Measurements from ENCODE around the gene CORO1A. TPM values are rescaled to one million over a fixed set of nuclear protein-coding genes. Genes with fewer than 3 reads are reported as not detected.

Gene CORO1A
- 10 to 100 TPM; 14.8 to 32.0 TPM for total RNA-seq
- long read RNA-seq, transcript CORO1A-201 (11 exons, 1,803 nt), result major isoform, 11 of 12 reads
- long read RNA-seq, partial matches to known transcripts, result 0 of 12 reads
- long read RNA-seq, other reads (novel, unspliced or antisense), result 1 of 12 reads

DNA sequence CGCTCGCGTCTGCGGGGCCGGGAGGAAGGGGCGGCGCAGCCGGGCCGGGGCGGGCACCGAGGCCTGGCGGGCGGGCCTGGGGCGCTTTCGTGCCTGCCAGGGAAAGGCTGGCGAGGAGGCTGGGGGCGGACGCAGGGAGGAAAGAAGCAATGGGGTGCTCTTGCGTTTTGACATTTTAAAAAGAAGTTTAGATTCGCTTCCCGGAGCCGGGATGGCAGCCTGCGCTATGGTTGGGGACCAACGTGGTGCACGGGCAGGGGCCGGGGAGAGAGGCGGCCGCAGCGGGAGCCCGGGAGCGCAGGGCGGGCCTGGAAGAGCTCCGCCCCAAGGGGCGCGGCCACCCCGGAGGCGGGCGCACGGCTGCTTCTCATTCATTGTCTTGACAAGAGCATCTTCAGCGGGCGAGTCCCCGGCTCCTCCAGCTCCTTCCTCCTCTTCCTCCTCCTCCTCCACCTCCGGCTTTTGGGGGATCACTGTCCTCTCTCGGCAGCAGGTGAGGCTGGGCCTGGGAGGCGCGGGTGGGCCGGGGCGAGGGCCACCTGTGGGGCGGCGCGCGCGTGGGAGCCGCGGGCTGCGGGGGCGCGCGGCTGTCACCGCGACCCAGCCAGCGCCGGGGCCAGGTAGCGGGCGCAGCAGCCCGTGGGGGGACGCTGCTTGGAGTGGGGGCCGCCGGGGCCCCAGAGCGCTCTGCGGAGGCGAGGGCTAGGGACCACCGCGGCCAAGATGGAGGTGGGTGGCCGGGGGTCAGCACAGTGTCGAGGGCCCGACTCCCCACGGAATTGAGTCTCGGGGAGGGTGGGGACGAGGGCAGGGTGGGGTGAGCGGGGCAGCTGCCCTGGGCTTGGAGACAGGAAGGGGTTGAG is at the start of gene CORO1A:
TSS of gene CORO1A (plus strand) at position 370 of the 863 bp plus-strand sequence. CDS start 1,608 bp downstream, outside the sequence.
- ATAC-seq (peak; percentile 81 to 90), DNase-seq (peak; percentile 86)
- intact Hi-C loops (cut with DNase I), result no loop called here

DNA sequence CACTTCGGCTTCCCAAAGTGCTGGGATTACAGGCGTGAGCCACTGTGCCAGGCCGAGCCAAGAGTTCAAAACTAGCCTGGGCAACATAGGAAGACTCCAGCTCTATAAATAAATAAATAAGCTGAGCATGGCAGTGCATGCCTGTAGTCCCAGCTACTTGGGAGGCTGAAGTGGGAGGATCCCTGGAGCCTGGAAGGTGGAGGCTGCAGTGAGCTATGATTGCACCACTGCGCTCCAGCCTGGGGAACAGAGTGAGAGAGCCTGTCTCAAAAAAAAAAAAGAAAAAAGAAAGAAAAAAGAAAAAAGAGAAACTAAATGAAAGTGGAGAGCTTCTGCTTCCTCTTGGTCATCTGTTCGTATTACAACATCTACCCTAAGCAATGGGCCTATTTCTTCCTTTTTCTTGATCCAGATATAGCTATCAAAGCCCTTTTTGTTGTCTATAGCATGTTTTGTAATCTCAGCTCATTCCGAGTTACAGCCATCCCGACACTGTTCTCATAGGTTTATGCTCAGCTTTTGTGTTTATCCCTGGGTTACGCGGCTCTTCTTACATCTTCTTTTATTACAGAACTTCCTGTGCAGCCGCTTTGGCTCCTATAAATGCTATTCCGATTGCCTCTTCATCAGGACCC is 46.3 kb upstream of the CORO1A start:
- ATAC-seq (peak; percentile 30 to 59), DNase-seq (no peak)
- intact Hi-C loops (cut with DNase I), result no loop called here

DNA sequence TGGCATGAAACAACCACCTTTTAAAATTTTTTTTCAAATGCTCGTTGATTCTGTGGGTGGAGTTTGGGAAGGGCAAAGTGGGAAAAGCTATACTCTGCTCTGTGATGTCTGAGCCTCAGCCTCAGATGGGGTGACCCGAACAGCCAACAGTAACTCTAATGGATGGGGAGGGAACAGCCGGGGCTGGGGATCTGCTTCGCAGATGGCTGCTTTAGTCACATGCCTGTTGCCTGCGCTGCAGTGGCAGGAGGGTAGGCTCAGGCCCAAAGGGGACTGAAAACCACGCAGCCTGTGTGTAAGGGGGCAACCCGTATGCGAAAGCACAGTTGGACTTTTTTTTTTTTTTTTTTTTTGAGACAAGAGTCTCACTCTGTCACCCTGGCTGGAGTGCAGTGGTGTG is 45.5 kb upstream of the CORO1A start:
- DNase-seq, result no peak
- intact Hi-C loops (cut with DNase I), result no loop called here
- no peak for ATAC-seq

DNA sequence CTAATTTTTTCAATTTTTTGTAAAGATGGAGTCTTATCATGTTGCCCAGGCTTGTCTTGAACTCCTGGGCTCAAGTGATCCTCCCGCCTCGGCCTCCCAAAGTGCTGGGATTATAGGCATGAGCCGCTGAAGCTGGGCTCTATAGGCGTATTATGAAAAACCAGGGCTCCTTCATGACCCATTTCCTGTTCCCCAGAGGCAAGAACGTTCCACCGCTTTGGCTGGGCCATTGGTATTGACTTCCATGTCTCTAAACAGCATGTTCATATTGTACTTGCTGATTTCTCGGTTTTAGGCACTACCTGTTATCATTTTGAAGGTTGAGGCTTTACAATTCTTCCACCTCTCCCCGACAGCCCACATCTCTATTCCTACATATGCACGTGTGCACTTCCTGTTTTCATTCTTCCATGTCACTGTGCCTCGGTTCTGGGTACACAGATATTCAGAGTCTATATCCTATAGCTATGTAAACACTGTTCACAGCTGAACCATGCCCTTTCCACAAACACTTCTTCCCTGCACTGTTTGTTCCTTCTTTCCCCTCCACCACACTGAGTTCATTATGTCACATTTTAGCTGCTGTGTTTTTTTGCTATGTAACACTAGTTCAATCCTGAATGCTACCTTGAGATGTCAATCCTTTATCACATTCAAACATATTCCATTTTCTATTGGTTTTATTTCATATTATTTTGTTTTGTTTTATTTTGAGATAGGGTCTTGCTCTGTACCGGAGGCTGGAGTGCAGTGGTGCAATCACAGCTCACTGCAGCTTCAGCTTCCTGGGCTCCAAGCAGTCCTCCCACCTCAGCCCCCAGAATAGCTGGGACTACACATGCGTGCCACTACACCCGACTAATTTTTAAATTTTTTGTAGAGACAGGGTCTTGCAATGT is 43.6 kb upstream of the CORO1A start:
- intact Hi-C loops (cut with DNase I), result no loop called here
- DNase-seq, result no peak

DNA sequence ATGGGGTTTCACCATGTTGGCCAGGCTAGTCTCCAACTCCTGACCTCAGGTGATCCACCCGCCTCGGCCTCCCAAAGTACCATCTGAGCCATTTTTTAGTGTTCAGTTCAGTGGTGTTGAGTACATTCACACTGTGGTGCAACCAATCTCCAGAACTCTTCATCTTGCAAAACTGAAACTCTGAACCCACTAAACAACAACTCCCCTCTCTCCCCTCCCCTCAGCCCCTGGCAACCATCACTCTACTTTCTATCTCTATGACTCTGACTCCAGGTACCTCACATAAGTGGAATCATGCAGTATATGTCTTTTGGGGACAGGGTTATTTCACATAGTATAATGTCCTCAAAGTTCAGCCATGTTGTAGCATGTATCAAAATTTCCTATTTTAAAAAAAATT is 41.7 kb upstream of the CORO1A start:
- no peak for DNase-seq
- ATAC-seq, result no peak
- intact Hi-C loops (cut with DNase I), result no loop called here

More for the DNA sequence above, 43.6 kb upstream of the CORO1A start:
- ATAC-seq, result no peak

DNA sequence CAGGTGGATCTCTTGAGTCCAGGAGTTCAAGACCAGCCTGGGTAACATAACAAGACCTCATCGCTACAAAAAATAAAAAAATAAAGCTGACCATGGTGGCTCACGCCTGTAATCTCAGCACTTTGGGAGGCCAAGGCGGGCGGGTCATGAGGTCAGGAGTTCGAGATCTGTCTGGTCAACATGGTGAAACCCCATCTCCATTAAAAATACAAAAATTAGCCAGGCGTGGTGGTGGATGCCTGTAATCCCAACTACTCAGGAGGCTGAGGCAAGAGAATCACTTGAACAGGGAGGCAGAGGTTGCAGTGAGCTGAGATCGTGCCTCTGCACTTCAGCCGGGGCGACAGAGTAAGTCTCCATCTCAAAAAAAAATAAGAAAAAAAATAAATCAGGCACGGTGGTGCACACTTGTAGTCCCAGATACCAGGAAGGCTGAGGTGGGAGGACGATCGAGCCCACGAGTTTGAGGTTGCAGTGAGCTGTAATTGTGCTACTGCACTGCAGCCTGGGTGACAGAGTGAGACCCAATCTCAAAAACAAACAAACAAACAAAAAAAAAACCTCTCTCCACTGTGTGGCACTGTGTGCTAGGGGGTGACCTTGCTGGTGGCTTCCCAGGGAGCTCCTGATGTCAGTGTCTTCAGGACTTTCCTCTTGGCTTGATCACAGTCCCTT is 40.6 kb upstream of the CORO1A start:
- ATAC-seq (no peak), DNase-seq (no peak)
- intact Hi-C loops (cut with DNase I), result no loop called here

DNA sequence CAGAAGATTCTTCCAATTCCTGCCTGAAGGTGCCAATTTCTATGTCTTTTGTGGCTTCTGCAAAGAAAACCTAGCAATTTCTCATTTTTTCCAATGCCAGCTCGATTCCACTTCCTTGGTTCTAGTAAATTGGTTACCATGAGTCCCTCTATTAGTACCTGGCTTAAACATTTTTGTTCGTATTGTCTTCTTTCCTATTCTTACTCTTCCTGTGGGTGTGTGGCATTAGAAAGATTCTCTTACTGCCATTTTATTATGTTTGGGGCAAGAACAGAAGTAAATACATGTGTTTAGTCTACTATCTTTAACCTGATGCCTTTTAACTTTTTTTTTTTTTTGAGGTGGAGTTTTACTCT is 40.1 kb upstream of the CORO1A start:
- ATAC-seq (no peak), DNase-seq (no peak)

DNA sequence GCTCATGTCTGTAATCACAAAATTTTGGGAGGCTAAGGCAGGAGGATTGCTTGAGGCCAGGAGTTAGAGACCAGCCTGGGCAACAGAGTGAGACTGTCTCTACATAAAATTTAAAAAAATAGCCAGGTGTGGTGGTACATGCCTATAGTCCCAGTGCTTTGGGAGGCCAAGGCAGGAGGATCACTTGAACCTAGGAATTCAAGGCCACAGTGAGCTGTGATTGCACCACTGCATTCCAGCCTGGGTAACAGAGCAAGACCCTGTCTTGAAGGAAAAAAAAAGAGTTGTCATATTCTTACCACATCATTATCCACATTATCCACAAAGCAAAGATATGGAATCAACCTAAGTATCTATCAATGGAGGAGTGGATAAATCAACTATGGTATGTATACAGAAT is 39.4 kb upstream of the CORO1A start:
- no peak for ATAC-seq
- no peak for DNase-seq
- intact Hi-C loops (cut with DNase I), result no loop called here

More for the DNA sequence above, 40.1 kb upstream of the CORO1A start:
- intact Hi-C loops (cut with DNase I), result no loop called here

DNA sequence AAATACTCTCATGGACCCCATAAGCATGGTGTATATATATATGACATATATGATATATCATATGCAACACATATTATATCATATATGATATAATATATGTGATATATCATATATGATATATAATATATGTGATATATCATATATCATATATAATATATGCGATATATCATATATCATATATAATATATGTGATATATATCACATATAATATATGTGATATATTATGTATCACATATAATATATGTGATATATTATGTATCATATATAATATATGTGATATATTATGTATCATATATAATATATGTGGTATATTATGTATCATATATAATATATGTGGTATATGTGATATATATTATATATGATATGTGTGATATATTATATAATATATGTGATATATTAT is 38.5 kb upstream of the CORO1A start:
- intact Hi-C loops (cut with DNase I), result no loop called here
- ATAC-seq (no peak), DNase-seq (no peak)

DNA sequence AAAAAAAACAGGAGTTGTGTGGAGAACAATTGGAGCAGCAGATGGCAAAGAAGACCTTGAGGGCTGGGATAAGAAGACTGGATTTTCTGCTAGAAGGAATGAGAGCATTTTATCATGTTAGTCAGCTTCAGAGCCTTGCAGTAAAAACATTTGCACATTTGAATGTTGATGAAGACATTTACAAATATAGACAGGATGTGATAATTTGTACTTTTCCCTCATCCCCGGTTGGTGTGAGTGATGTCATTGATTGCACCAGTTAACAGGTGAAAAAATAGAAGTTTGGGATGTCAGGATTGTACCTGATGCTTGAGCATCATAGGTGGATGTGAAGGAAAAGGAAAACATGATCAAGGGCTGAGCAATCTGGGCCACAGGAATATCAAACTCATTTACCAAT is 37.7 kb upstream of the CORO1A start:
- intact Hi-C loops (cut with DNase I), result no loop called here
- DNase-seq (no peak), ATAC-seq (no peak)

DNA sequence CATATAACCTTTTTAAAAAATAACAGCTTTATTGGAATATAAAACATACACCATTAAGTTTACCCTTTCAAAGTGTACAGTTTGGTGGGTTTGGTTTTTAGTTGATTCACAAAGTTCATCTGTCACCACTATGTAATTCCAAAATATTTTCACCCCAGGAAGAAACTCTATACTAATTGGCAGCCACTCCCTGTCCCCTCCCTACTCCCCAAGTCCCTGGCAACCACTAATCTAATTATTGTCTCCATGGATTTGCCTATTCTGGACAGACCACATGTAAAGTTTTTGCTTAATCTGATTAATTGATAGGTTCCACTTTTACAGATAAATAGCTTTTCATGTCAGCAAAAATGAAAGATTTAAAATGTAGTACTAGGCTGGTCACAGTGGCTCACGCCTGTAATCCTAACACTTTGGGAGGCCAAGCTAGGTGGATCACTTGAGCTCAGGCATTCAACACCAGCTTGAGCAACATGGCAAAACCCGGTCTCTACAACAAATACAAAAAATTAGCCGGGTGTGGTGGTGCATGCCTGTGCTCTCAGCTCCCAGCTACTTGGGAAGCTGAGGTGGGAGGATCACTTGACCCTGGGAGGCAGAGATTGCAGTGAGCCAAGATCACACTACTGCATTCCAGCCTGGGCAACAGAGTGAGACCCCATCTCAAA is 35.4 kb upstream of the CORO1A start:
- intact Hi-C loops (cut with DNase I), result no loop called here
- DNase-seq, result no peak
- no peak for ATAC-seq

DNA sequence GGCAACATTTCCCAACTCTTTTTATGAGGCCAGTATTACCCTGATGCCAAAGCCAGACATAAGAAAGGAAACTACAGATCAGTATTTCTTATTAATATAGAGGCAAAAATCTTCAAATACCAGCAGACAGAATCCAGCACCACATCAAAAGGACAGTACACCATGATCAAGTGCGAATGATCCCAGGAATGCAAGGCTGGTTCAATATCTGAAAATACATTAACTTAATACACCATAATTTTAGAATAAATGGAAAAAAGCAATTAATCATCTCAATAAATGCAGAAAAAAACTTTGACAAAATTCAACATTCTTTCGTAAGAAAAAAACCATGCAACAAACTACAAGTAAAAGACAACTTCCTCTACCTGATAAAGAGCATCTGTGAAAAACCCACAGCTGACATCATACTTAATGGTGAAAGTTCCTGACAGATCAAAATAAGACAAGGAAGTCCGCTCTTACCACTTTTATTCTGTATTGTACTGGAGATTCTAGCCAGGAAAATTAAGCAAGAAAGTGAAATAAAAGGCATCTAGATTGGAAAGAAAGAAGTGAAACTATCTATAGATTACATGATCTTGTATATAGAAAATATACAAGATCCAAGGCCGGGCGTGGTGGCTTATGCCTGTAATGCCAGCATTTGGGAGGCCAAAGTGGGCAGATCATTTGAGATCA is 34.0 kb upstream of the CORO1A start:
- no peak for ATAC-seq
- intact Hi-C loops (cut with DNase I), result no loop called here
- no peak for DNase-seq

DNA sequence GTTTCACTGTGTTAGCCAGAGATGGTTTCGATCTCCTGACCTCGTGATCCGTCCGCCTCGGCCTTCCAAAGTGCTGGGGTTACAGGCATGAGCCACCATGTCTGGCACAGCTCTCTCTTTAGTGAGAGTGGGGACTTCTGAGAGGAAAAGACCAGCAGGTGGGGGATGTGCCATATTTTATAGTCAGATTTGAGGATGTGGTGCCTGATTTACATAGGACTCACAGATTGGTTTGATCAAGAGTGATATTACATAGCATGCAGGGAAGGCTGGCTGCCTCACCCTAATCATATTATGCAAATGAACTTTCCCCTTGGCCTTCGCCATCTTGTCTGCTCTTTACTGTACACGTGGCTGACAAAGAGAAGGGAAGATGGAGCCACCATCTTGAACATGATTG is 32.3 kb upstream of the CORO1A start:
- no peak for ATAC-seq
- intact Hi-C loops (cut with DNase I), result no loop called here
- DNase-seq, result no peak

DNA sequence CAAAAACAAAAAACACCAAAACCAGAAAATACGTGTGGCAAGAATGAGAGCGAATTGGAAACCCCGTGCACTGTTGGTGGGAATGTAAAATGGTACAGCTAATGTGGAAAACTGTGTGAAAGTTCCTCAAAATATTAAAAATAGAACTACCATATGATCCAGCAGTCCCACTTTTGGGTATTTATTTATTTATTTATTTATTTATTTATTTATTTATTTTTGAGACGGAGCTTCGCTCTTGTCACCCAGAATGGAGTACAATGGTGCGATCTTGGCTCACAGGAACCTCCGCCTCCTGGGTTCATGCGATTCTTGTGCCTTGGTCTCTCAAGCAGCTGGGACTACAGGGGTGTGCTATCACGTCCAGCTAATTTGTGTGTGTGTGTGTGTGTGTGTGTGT is 30.9 kb upstream of the CORO1A start:
- DNase-seq (no peak), ATAC-seq (no peak)
- intact Hi-C loops (cut with DNase I), result no loop called here

DNA sequence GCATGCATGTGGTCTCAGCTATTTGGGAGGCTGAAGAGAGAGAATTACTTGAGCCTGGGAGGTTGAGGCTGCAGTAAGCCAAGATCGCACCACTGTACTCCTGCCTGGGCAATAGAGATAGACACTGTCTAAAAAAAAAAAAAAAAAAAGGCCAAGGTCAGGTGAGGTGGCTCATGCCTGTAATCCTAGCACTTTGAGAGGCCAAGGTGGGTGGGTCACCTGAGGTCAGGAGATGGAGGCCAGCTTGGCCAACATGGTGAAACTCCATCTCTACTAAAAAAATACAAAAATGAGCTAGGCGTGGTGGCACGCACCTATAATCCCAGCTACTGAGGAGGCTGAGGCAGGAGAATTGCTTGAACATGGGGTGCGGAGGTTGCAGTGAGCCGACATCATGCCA is 28.2 kb upstream of the CORO1A start:
- DNase-seq, result no peak

DNA sequence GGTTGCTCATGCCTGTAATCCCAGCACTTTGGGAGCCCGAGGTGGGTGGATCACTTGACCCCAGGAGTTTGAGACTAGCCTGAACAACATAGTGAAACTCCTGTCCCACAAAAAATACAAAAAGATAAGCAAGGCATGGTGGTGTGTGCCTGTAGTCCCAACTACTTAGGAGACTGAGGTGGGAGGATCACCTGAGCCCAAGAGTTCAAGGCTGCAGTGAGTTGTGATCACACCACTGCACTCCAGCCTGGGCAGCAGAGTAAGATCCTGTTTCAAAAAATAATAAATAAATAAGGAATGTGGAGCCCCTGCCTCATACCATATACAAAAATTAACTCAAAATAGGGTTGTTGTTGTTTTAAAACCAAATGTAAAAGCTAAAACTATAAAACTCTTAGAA is 26.2 kb upstream of the CORO1A start:
- ATAC-seq (no peak), DNase-seq (no peak)
- intact Hi-C loops (cut with DNase I), result no loop called here

More for the DNA sequence above, 28.2 kb upstream of the CORO1A start:
- no peak for ATAC-seq
- intact Hi-C loops (cut with DNase I), result no loop called here

DNA sequence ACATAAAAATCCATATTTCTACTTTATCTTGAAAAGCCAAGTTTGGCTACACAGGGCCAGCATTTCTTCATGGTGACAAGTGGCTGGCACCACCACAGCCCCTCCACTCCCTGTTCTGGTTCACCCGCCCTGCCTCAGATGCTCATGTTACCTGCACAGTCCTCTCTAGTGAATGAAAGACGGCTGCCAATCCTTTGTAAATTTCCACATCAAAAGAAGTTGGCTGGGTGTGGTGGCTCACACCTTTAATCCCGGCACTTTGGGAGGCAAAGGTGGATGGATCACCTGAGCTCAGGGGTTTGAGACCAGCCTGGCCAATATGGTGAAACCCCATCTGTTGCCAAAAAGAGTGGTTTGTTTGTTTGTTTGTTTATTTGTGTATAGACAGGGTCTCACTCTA is 19.9 kb upstream of the CORO1A start:
- intact Hi-C loops (cut with DNase I), result no loop called here
- no peak for ATAC-seq
- DNase-seq, result no peak
